ENCODE data around the gene SLC35A3.

SLC35A3 gene

GRCh38 chr1:100076744-100077143 lies 106.9 kb downstream of the SLC35A3 start:
- DNase-seq (ENCODE audit: low spot score): no peak

DNA sequence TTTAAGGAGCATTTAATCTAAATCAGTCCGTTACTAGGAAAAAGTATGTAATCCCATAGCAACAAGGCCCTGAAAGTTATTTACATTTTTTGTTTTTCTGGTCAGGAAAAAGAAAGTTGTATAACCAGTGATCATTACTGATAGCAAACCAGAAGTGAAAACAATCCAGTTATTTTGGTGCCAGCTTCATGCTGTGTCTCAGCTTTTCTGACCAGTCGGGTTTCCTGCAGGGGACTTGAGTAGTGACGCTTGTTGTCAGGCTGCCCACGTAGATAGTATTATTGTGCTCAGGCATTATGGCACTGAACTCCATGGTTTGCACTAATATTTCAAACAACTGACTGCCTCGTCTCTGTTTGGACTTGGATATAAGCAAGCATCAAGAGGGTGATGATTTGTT lies 107.7 kb downstream of the SLC35A3 start:
- no peak for DNase-seq (ENCODE audit: low spot score)

- DNase-seq (ENCODE audit: low spot score): no peak
Measured at GRCh38 chr1:100080331-100080730, 110.5 kb downstream of the SLC35A3 start.

Small RNA genes within 50 kb of the gene (small RNA-seq; reads per million reads assigned to genes)
- gene RNU6-1318P (0 reads per million in 2 experiments), gene RNU6-750P (0 reads per million in 2 experiments)
